ENCODE results near the gene METTL24. TPM values are rescaled to one million over a fixed set of nuclear protein-coding genes. Genes with fewer than 3 reads are reported as not detected.

The METTL24 gene
- total and polyA plus RNA-seq, 4 donors: 0.14 to 2.0 (median 0.91) TPM

DNA sequence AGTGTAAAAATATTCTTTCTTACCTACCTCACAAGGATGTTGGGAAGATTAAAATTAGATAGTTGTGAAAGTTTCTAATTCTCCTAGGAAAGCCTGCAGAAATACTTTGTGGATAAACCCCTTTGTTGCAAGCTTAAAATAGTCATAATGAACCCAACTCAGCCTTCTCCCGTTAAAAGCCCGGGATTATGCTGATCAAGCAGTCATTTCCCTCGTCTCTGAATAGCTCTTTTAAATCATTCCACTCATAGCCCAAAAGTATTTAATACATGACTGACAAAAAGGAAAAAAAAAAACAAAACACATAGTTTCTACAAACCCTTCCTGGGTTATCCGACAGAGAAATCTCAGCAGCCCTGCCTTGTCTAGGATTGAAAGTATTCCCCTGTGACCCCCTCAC lies 10.9 kb upstream of the METTL24 start:
- TF ChIP-seq HNF4G (IDR thresholded peaks at IDR 0.05): no peak
- TF ChIP-seq NR2F2 (IDR thresholded peaks at IDR 0.05): no peak
- no peak for TF ChIP-seq FOXA1 (IDR thresholded peaks at IDR 0.05)
- no peak for TF ChIP-seq YY1 (IDR thresholded peaks at IDR 0.05)
- no peak for TF ChIP-seq SP1 (IDR thresholded peaks at IDR 0.05)
- no peak for TF ChIP-seq ATF3 (IDR thresholded peaks at IDR 0.05)
- TF ChIP-seq, protein P1, sequence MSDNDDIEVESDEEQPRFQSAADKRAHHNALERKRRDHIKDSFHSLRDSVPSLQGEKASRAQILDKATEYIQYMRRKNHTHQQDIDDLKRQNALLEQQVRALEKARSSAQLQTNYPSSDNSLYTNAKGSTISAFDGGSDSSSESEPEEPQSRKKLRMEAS (IDR thresholded peaks at IDR 0.05): no peak
- TF ChIP-seq, protein P2, sequence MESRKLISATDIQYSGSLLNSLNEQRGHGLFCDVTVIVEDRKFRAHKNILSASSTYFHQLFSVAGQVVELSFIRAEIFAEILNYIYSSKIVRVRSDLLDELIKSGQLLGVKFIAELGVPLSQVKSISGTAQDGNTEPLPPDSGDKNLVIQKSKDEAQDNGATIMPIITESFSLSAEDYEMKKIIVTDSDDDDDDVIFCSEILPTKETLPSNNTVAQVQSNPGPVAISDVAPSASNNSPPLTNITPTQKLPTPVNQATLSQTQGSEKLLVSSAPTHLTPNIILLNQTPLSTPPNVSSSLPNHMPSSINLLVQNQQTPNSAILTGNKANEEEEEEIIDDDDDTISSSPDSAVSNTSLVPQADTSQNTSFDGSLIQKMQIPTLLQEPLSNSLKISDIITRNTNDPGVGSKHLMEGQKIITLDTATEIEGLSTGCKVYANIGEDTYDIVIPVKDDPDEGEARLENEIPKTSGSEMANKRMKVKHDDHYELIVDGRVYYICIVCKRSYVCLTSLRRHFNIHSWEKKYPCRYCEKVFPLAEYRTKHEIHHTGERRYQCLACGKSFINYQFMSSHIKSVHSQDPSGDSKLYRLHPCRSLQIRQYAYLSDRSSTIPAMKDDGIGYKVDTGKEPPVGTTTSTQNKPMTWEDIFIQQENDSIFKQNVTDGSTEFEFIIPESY (IDR thresholded peaks at IDR 0.05): no peak
- no peak for TF ChIP-seq FOXA2 (IDR thresholded peaks at IDR 0.05)
- TF ChIP-seq JUND (IDR thresholded peaks at IDR 0.05): no peak
- no peak for TF ChIP-seq TAF1 (conservative IDR thresholded peaks at IDR 0.05)
- TF ChIP-seq HNF4A (conservative IDR thresholded peaks at IDR 0.05): no peak
- TF ChIP-seq, protein P3, sequence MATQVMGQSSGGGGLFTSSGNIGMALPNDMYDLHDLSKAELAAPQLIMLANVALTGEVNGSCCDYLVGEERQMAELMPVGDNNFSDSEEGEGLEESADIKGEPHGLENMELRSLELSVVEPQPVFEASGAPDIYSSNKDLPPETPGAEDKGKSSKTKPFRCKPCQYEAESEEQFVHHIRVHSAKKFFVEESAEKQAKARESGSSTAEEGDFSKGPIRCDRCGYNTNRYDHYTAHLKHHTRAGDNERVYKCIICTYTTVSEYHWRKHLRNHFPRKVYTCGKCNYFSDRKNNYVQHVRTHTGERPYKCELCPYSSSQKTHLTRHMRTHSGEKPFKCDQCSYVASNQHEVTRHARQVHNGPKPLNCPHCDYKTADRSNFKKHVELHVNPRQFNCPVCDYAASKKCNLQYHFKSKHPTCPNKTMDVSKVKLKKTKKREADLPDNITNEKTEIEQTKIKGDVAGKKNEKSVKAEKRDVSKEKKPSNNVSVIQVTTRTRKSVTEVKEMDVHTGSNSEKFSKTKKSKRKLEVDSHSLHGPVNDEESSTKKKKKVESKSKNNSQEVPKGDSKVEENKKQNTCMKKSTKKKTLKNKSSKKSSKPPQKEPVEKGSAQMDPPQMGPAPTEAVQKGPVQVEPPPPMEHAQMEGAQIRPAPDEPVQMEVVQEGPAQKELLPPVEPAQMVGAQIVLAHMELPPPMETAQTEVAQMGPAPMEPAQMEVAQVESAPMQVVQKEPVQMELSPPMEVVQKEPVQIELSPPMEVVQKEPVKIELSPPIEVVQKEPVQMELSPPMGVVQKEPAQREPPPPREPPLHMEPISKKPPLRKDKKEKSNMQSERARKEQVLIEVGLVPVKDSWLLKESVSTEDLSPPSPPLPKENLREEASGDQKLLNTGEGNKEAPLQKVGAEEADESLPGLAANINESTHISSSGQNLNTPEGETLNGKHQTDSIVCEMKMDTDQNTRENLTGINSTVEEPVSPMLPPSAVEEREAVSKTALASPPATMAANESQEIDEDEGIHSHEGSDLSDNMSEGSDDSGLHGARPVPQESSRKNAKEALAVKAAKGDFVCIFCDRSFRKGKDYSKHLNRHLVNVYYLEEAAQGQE (IDR thresholded peaks at IDR 0.05): no peak
- no peak for TF ChIP-seq GABPA (IDR thresholded peaks at IDR 0.05 in 1 of 2, conservative IDR thresholded peaks at IDR 0.05 in 1 of 2)
- no peak for TF ChIP-seq EGR1 (IDR thresholded peaks at IDR 0.05; ENCODE audit: low read depth in 2 of 2)
- TF ChIP-seq, protein P4, sequence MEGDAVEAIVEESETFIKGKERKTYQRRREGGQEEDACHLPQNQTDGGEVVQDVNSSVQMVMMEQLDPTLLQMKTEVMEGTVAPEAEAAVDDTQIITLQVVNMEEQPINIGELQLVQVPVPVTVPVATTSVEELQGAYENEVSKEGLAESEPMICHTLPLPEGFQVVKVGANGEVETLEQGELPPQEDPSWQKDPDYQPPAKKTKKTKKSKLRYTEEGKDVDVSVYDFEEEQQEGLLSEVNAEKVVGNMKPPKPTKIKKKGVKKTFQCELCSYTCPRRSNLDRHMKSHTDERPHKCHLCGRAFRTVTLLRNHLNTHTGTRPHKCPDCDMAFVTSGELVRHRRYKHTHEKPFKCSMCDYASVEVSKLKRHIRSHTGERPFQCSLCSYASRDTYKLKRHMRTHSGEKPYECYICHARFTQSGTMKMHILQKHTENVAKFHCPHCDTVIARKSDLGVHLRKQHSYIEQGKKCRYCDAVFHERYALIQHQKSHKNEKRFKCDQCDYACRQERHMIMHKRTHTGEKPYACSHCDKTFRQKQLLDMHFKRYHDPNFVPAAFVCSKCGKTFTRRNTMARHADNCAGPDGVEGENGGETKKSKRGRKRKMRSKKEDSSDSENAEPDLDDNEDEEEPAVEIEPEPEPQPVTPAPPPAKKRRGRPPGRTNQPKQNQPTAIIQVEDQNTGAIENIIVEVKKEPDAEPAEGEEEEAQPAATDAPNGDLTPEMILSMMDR (IDR thresholded peaks at IDR 0.05; ENCODE audit: low read depth, low read length, missing input control): no peak
- no peak overlapping the region for H3K27ac ChIP-seq (ENCODE audit: low read depth in 1 of 2, low read length in 2 of 2)
- no peaks in the 10 kb centered on the region for H3K9me3 ChIP-seq (ENCODE audit: control insufficient read depth in 4 of 4, low read length in 3 of 4)
- no peaks in the 10 kb centered on the region for H3K4me1 ChIP-seq (ENCODE audit: control insufficient read depth in 4 of 4, insufficient read depth in 4 of 4, low read length in 3 of 4)
- no peaks in the 10 kb centered on the region for H3K27me3 ChIP-seq (ENCODE audit: control insufficient read depth in 4 of 4, insufficient read depth in 4 of 4, low read length in 3 of 4)
- H3K36me3 ChIP-seq (ENCODE audit: control insufficient read depth in 4 of 4, insufficient read depth in 3 of 4, low read depth in 1 of 4, low read length in 3 of 4): no peaks in the 10 kb centered on the region
- H3K9ac ChIP-seq (ENCODE audit: low read depth in 1 of 2, low read length in 2 of 2): no peak overlapping the region
- 65% methylated on average over 4 of the region's 4 CpGs for WGBS
- no peak overlapping the region for H3K4me3 ChIP-seq (ENCODE audit: low read depth in 1 of 3, low read length in 3 of 3)
- DNase-seq (ENCODE audit: low spot score): no peak

DNA sequence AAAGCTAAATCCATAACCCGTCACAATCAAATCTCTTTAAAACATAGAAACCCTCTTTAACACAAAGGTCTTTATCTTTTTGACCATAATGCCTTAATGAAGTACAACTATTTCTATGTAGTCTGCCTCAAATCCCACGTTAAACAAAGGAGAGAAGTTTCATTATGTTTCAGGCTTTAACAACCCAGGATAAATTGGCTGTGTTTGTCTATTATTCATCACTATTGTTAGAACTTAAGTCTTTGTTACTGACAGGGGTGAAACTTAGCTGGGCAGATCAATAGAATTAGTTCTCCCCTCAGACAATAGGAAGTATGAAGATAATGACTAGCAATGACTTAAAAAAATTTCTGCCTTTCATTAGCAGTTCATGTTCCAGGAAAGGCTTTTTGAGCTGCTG lies 10.1 kb upstream of the METTL24 start:
- 80% methylated on average over 2 of the region's 2 CpGs for WGBS
- H3K4me3 ChIP-seq (ENCODE audit: low read depth in 1 of 3, low read length in 3 of 3): no peak overlapping the region
- DNase-seq (ENCODE audit: low spot score): no peak
- no peaks in the 10 kb centered on the region for H3K9me3 ChIP-seq (ENCODE audit: control insufficient read depth in 4 of 4, low read length in 3 of 4)
- H3K27me3 ChIP-seq (ENCODE audit: control insufficient read depth in 4 of 4, insufficient read depth in 4 of 4, low read length in 3 of 4): no peaks in the 10 kb centered on the region
- H3K4me1 ChIP-seq (ENCODE audit: control insufficient read depth in 4 of 4, insufficient read depth in 4 of 4, low read length in 3 of 4): no peaks in the 10 kb centered on the region
- no peak overlapping the region for H3K27ac ChIP-seq (ENCODE audit: low read depth in 1 of 2, low read length in 2 of 2)
- H3K9ac ChIP-seq (ENCODE audit: low read depth in 1 of 2, low read length in 2 of 2): no peak overlapping the region
- no peaks in the 10 kb centered on the region for H3K36me3 ChIP-seq (ENCODE audit: control insufficient read depth in 4 of 4, insufficient read depth in 3 of 4, low read depth in 1 of 4, low read length in 3 of 4)
- TF ChIP-seq, protein P2 (IDR thresholded peaks at IDR 0.05): no peak
- TF ChIP-seq SP1 (IDR thresholded peaks at IDR 0.05) (no peak), ATF3 (IDR thresholded peaks at IDR 0.05) (no peak), RAD21 (IDR thresholded peaks at IDR 0.05) (no peak), TAF1 (conservative IDR thresholded peaks at IDR 0.05) (no peak), EGR1 (IDR thresholded peaks at IDR 0.05; ENCODE audit: low read depth in 2 of 2) (no peak), HNF4A (conservative IDR thresholded peaks at IDR 0.05) (no peak), GABPA (IDR thresholded peaks at IDR 0.05 in 1 of 2, conservative IDR thresholded peaks at IDR 0.05 in 1 of 2) (no peak), HNF4G (IDR thresholded peaks at IDR 0.05) (no peak), JUND (IDR thresholded peaks at IDR 0.05) (no peak)
- TF ChIP-seq, protein P1 (IDR thresholded peaks at IDR 0.05): no peak
- TF ChIP-seq, protein P3 (IDR thresholded peaks at IDR 0.05): no peak
